DMS153 (cell line): ENCODE measurements around the gene SPRING1.
"Not testable (repeated sequence)": the region's sequence is repeated elsewhere in the genome, so short reads cannot be mapped to it uniquely, and the experiment has no call there.

ENCODE experiments used
- DNase-seq: peaks from one replicate; lab custom pipeline; 2025; lab: John Stamatoyannopoulos, UW

SPRING1 gene, protein sequence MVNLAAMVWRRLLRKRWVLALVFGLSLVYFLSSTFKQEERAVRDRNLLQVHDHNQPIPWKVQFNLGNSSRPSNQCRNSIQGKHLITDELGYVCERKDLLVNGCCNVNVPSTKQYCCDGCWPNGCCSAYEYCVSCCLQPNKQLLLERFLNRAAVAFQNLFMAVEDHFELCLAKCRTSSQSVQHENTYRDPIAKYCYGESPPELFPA

DNA sequence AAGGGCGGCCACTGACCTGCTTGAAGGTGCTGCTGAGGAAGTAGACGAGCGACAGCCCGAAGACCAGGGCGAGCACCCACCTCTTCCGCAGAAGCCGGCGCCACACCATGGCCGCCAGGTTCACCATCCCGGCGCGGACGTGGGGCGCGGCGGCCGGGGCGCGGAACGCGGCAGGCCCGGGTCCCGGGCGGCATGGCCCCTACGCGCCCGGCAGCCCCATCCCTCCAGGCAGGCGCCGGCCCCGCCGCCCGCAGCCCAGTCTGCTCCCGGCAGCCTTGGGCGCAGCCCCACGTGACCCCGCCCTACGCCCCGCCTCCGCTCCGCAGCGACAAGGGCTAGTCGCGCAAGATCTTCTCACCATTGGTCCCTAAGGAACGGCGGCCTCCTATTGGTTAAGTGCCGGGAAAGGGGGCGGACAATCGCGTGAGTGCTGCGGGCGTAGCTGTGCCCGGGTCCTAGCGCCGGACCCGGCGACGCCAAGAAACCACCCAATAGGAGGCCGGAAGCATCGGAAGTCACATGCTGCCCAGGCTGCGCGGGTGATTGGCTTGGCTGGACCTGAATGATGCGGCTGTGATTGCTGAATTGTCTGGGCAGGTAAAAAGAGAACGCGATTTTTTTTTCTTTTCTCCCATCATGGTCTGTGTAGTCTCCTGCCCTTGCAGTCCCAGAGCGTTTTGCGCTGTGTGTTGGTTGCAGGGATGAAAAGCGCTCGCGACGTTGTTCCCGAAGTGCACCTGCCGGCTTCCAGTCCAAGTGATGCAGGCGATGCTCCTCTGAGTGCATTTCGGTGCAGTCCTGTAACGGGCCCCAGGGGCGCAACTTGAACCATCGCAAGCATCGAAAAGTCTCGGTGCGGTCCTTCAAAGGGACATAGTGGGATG, at the start of gene SPRING1, which contains the start of gene RNFT2:
TSS of gene SPRING1 (minus strand) at position 296 of the 884 bp plus-strand sequence. CDS start at position 127, 169 bp downstream.
TSS of gene RNFT2 (plus strand) at position 542 of the 884 bp plus-strand sequence. CDS start 2,183 bp downstream, outside the sequence.
- DNase-seq: peak; percentile 99

DNA sequence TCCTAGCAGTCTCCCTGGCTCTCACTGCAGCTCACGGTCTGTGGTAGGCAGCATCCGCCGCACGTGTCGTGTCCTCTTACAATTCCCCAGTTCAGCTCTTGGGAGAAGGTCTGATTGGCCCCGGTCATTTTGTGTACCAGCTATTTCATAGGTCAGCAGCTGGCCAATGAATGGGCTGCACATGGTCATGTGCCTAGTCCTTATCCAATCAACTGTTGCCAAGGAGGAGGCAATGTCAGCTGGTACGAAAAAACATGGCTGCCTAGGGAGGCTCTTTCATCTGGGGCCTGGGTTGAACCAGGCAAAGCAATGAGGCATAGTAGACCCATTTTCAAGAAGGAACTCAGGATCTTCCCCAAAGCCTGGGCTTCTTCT, 46.4 kb upstream of the SPRING1 start:
- no peak for DNase-seq

DNA sequence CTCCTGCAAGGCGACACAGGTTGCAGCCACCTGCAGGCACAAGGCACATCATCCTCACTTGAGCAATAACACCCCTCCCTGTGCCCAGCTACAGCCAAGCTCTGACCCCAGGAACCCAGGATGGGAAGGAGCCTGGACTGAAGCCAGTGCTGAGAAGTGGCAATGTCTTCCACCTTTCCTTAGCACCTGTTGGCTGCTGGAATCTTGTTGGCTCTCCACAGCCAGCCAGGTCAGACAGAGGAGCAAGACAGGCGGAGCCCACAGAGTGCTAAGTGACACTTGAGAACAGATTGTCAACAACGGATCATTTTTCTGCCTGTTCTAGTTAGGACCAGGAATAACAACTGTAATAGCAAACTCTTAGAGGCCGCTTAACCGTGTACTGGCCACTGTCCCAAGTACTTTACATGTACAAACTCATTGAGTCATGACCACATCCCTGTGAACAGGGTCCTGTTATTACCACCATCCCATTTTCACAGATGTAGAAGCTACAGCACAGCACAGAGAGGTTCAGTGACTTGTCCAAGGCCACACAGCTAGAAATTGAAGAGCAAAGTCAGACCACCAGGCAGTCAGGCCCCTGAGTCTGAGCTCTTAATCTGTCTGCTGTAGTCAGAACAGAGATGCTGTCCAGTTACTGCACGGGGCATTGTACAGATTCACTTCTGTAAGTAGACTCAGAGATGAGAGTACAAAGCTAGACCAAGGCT, 45.8 kb upstream of the SPRING1 start:
- DNase-seq: no peak

DNA sequence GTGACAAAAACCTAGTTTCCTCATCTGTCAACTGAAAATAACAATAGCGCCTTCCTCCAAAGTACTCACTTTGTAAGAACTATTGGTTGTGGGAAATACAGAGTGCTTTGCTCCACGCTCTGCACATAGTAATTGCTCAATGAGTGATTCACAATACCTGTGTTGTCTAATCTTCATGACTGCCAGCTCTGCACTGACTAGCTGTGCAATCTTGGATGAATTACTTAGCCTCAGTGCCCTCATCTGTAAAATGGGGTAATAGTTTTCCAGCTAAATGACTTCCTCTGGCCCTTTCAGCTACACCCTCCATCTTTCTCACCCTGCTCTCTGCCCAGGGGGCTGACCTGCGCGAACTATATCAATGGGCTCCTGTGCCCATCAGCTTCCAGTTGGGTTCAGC, 43.1 kb upstream of the SPRING1 start:
- no peak for DNase-seq

DNA sequence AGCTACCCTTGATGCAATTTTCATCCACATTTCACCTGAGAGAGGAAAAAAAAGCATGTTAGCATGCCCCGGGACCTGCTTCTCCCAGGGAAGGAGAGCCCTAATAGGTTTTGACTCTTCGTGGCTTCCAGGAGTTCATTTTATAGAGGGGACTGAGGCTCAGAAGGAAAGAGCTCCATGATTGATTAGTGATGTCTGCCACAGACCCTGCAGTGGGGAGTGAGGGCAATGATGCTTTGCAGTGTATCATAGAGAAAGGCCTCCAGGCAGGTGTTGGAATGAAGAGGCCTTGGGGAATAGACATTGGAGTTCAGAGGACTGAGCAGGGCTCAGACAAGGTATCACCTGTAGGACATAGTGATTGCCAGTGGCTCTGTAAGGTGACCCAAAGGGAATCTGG, 41.7 kb upstream of the SPRING1 start:
- no peak for DNase-seq

DNA sequence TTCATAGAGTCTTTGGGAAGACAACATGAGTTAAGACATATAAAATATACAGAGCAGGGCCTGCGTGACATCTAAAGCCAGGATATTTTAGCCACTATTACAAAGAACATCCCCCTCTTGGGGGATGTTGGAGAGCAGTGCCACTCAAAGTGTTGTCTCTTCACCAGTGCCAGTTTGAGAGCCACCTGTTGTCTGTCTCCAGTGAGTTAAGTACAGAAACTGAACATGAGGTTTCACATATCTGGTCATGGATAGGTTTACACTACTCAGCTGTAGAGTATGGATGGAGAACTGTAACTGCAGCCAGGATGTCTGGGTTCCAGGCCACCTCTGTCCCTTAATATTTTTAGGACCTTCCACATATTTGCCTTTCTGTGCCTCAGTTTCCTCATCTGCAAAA, 39.4 kb upstream of the SPRING1 start:
- DNase-seq: no peak

DNA sequence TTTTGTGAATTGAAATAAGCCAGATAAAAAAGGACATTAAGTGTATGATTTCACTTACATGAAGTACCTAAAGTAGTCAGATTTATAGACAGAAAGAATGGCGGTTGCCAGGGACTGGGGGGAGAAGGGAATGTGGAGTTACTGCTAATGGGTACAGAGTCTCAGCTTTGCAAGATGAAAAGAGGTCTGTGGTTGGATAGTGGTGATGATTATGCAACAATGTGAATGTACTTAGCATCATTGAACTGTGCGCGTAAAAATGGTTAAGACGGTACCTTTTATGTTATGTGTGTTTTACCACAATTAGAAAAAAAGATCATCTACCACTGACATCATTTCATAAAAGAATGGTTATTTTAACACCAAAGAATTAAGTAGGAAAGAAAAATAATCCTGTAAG, 36.2 kb upstream of the SPRING1 start:
- DNase-seq: no peak

DNA sequence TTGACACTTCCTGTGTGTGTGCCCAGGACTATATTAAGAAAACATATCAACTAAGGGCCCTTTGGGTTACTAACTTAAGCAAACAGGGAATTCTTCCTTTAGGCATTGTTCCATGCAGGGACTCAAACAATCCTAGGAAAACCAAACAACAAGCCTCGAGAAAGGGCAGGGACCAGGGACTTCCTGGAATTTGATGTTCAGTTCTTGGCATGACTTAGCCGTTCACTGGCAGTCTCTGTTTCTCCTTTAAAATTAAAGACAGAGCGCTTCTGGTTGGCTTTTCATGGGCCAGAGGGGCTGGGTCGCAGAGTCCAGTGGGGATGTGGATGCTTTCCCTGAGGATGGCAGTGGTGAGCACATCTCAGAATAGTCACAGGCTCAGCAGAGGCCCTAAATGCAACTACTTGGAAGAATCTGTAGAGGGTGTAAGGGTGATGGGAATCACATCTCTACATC, 35.4 kb upstream of the SPRING1 start:
- no peak for DNase-seq

DNA sequence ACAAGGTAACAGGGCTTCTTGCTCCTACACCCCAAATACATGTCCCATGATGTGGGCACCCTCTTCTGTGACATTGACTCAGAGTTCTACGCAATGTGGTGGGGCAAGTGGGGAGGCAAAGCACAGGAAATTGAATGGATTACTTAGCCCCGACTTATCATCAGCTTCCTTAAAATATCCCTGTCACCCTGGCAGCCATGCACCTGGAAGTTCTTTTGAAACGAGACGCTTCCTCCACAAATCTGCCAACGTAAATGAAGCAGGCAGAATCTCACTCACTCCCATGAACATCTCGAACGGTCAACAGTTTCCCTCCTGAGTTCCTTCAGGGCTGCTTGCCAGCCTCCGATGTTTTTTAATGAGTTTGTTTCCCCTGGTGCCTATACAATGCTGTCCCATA, 33.8 kb upstream of the SPRING1 start:
- DNase-seq: no peak

DNA sequence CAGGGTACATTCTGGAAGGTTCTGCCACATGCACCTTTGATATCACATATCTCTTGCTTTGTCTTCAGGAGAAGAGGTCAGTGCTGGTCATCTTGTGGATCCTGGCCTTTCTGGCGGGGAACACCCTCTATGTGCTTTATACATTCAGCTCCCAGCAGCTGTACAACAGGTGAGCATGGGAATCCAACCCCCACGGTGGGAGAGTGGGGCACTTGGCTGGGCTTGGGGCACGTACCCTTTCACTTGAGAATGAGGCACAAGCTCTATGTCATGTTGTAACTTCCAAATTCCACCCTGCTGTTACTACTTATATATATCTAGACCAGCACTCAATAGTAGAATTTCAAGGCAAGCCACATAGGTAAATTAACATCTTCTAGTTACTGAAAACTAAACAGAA, 28.9 kb upstream of the SPRING1 start:
- DNase-seq: no peak

DNA sequence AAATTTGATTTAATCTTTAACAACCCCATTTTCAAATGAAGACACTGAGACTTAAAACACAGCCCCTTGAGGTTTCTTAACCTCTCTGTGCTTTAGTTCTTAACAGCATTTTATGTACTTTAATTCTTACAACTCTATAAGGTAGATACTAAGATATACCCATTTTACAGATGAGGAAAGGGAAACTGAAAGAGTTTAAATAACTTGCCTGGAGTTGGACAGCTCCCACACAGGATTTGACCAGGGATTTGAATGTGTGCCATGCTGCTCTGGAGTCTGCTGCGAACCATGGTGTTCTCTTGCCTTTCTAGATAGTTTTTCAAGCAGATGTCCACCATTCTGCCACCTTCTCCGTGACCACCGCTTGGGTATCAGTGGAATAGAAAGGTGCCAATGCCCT, 28.4 kb upstream of the SPRING1 start:
- no peak for DNase-seq

DNA sequence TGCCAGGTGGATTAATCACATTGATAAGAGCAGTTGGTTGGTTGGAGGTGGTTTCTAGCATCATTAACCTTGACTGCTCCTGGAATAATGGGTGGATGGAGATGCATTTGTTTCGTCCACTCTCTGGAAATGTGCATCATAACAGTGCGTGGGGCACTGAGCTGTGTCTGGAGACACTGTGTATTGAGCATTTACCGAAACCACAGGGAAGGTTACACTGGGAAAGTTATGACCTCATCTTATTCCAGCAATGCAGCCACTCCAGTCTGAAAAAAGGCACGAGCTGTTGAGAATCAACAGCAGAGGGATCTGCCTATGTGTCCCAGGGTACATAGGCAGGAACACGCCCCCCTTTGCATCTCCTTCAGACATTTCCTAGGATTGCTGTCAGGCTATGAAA, 27.4 kb upstream of the SPRING1 start:
- DNase-seq: no peak

DNA sequence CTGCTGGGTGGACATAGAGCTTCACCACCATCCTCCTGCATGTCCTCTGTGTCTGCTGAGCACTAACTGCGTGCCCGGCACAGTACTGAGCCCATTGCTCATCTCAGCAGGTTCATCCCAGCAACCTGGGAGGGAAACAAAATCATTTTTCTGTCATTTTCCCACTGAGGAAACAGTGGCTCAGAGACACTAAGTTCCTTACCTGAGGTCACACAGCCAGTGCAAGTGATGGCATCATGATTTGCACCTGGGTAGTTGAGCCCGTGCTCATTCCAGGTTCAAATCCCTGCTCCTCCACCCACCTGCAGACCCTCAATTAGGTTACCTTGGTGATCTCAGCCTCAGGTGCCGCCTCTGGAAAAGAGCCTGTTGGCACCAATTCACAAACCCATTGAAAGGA, 23.6 kb upstream of the SPRING1 start:
- DNase-seq: no peak

DNA sequence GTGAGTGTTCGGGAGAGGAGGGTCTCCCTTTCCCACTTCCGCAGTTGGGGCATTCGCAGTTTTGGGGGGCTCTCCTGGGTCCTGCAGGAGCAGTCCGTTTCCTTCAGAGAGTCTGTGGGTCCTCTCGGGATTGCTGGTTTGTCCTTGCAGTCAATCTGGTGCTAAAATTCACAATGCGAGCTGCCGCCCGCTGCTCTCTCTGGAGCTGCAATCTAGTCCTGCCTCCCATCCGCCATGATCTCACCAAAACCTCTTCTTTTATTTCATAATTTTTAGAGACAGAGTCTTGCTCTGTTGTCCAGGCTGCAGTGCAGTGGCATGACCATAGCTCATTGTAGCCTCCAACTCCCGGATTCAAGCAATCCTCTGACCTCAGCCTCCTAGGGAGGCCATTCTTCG, 22.8 kb upstream of the SPRING1 start:
- no peak for DNase-seq

DNA sequence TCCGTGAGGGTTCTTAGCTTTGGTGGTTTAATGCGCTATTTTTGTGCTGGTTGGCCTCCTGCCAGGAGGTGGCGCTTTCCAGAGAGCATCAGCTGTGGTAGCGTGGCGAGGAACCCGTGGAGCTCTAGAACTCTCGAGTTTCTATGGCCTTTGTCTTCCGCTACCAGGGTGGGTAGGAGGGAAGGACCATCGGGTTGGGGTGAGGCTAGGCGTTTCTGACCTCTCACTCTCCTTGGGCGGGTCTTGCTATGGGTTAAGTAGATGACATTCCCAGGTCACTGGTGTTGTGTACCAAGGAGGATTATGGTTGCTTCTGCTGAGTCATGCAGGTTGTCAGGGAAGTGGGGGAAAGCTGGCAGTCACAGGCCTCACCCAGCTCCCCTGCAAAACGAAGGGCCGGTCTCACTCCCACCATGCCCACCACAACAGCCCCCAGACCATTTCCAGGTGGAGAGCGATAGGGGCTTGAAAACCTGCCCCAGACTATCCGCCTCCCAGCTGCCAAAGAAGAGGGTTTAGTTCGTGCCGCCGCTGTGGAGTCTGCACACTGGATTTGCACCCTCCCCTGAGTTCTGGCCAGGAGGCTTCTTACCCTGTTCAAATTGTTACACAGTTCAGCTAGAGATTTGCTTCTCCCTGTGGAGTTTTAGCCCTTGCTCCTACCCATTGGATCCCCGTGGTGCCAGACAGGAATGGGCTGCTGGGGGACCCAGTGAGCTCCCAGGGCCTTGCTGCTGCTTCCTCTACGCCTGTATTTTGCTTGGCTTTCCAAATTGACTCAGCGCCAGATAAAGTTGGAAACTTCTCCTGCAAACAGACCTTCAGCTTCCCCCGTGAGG, 22.1 kb upstream of the SPRING1 start:
- DNase-seq: no peak

DNA sequence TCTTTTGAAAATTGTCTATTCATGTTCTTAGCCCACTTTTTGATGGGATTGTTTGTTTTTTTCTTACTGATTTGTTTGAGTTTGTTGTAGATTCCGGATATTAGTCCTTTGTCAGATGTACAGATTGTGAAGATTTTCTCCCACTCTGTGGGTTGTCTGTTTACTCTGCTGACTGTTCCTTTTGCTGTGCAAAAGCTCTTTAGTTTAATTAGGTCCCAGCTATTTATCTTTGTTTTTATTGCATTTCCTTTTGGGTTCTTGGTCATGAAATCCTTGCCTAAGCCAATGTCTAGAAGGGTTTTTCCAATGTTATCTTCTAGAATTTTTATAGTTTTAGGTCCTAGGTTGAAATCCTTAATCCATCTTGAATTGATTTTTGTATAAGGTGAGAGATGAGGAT, 16.9 kb upstream of the SPRING1 start:
- DNase-seq: not testable (repeated sequence)

DNA sequence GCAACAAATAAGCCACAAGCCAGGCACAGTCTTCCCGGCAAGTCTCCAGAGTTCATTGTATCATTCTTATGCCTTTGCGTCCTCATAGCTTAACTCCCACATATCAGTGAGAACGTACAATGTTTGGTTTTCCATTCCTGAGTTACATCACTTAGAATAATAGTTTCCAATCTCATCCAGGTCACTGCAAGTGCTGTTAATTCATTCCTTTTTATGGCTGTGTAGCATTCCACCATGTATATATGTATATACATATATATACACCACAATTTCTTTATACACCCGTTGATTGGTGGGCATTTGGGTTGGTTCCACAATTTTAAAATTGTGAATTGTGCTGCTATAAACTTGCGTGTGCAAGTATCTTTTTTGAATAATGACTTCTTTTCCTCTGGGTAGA, 16.2 kb upstream of the SPRING1 start:
- DNase-seq: not testable (repeated sequence)

DNA sequence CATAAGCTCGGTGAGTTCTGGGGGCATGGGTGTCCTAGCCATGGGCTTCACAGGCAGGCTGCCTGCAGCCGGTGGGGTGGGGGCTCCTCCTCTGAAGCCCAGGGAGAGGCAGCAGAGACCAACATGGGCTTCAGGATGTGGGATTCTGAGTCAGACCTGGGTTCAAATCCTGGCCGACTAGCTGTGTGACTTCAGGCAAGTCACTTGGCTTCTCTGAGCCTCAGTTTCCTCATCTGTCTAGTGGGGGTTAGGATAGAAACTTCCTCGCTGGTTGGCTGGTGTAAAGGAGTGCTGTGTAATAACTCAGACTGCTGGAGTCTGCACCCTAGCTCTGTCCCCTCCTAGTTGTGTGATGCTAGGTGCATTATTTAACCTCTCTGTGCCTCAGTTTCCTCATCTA, 12.4 kb upstream of the SPRING1 start:
- DNase-seq: no peak

DNA sequence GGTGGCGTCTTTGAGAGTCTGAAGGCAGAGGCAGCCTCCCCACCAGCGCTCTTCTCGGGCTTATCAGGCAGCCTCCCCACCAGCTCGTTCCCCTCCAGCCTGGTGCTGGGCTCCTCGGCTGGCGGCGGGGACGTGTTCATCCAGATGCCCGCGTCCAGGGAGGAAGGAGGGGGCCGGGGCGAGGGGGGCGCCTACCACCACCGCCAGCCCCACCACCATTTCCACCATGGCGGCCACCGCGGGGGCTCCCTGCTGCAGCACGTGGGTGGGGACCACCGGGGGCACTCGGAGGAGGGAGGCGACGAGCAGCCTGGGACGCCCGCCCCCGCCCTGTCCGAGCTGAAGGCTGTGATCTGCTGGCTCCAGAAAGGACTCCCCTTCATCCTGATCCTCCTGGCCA, 12.0 kb upstream of the SPRING1 start:
- DNase-seq: no peak

DNA sequence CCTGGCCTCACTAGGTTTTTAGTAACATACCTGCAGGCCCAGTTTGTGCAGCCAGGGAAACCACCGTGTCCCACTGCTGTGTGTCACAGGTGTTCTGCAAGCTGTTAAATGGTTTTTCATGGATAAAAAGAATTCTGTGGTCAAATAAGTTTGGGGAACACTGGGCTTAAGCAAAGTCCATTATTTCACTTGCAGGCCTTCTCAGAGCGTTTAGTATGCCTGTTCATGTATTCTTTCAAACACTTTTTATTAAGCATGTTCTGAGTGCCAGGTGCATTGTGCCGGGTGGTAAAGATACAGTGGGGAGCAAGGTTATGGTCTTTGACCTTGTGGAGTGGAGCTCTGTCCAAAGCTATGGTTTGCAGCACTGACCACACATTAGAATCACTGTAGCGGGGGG, 7.7 kb upstream of the SPRING1 start:
- no peak for DNase-seq

DNA sequence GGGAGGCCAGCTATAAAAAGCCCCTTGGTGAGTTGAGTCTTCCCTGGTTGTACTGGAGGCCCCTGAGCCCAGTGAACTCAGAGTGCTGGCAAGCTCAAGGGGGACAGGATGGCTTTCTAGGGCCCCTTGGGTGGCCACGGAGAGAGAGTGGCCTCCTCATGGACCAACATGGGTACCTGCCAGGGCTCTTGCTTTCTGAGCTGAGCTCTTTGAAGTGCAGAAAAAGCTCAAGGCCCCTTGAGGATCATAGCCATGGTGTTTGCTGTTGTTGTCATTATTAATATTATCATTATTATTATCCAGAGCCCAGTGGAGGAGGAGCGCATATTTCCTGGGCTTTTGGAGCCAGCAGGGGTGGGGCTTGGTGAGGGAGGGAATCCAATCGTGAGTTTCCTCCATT, 6.9 kb upstream of the SPRING1 start:
- no peak for DNase-seq

DNA sequence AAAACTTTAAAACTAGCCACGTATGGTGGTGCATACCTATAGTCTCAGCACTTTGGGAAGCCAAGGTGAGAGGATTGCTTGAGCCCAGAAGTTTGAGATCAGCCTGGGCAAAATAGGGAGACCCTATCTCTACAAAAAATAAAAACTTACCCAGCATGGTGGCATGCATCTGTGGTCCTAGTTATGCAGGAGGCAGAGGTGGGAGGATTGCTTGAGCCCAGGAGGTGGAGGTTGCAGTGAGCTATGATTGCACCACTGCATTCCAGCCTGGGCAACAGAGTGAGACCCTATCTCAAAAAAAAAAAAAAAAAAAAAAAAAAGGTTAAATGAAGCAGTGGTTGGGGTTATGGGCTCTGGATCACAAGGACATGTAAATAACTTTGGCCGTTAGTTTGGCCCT, 4.9 kb upstream of the SPRING1 start:
- not testable (repeated sequence) for DNase-seq
